GM12891 (cell line): ENCODE measurements around the gene GIMAP7.

ENCODE experiments used
- POLR2A ChIP-seq: IDR thresholded peaks from 2 replicates; pipeline ENCODE4 v1.6.1; 2011; ENCODE audit warnings: low read depth, low read length, control low read depth
- POLR2AphosphoS5 ChIP-seq: IDR thresholded peaks from 2 replicates; pipeline ENCODE4 v1.6.1; 2011; ENCODE audit warnings: low read depth, low read length, control low read depth
- TAF1 ChIP-seq: IDR thresholded peaks from 2 replicates; pipeline ENCODE4 v1.6.1; 2011; ENCODE audit warnings: low read depth, low read length, control low read depth

DNA sequence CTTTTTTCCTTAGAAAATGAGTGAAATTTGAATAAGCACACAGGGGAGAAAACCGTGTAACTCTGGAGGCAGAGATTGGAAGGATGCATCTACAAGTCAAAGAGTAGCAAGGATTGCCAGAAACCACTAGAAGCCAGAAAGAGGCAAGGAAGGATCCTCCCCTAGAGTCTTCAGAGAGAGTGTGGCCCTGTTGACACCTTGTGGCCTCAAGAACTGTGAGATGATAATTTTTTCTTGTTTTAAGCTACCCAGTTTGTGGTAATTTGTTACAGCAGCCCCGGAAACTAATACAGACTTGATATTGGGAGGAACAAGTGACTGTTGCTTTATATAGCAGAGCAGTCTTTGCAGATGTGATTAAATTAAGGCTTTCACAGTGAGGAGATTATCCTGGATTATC, 3.6 kb upstream of the GIMAP7 start:
- TF ChIP-seq POLR2A (no peak), TAF1 (no peak), POLR2AphosphoS5 (no peak)
